K562 (cell line): ENCODE data around the gene ELMOD1. TPM values are rescaled to one million over a fixed set of nuclear protein-coding genes. Genes with fewer than 3 reads are reported as not detected.

Experiments used
- ATAC-seq: fragments of 200-7000 bp; cut with Tn5 transposase; 3 replicates; pipeline ENCODE4 v1.9.1; 2020; ENCODE audit warnings: moderate library complexity
- BruUV-seq: library from RNA; stranded (reverse); fragments of 400-500 nt; replicated peaks from 2 replicates; lab custom pipeline; 2021; lab: Mats Ljungman, UMichigan
- CTCF ChIA-PET: fragments of 300-600 bp; formaldehyde crosslinking; extraction: SDS; loops from one replicate; lab custom pipeline; 2021; ENCODE audit warnings: low intra/inter-chr PET ratio; lab: Yijun Ruan, JAX
- POLR2A ChIA-PET: fragments of 300-600, 350-650 bp; sonication (Branson Sonifier 250); formaldehyde crosslinking; extraction: SDS; loops from one replicate; lab custom pipeline; 2021; ENCODE audit warnings: antibody characterized with exemption, inconsistent platforms; lab: Yijun Ruan, JAX
- DNase-seq, 4 experiments: peaks; one replicate each; pipeline versions ENCODE4 v3.0.0 to v3.0.0-alpha.2; 2011 to 2018; ENCODE audit warnings: low spot score in 3 of 4, mixed read lengths in 3 of 4; ENCODE audit errors: extremely low read depth in 1 of 4
- FAIRE-seq: peaks from 2 replicates; lab custom pipeline; 2011; peaks lifted over from hg19 to GRCh38; lab: Jason Lieb, UNC
- H2AFZ ChIP-seq: 2 replicates; pipeline ENCODE4 v1.6.0; 2011; ENCODE audit warnings: low read depth, low read length, control low read depth, inconsistent platforms
- H3K27ac ChIP-seq: fragments of 200-600 bp; 3 replicates; pipeline ENCODE4 v1.8.0; 2011; ENCODE audit warnings: low read depth, mild to moderate bottlenecking, control low read depth, inconsistent platforms, low read length, moderate library complexity, mixed read lengths; ENCODE audit errors: extremely low read depth
- H3K27me3 ChIP-seq, 2 experiments: fragments of 300-600 bp in 1 of 2; 2 replicates in 1 of 2; 3 replicates in 1 of 2; pipeline versions ENCODE4 v1.6.0 to v1.8.0; 2011; ENCODE audit warnings: inconsistent platforms in 2 of 2, low read length in 2 of 2, mild to moderate bottlenecking in 1 of 2, mixed read lengths in 1 of 2, moderate library complexity in 1 of 2; ENCODE audit not compliant: control insufficient read depth in 2 of 2, insufficient read depth in 2 of 2
- H3K36me3 ChIP-seq: fragments of 300-600 bp; 3 replicates; pipeline ENCODE4 v1.8.0; 2011; ENCODE audit warnings: mild to moderate bottlenecking, low read length, inconsistent platforms; ENCODE audit not compliant: control insufficient read depth, insufficient read depth
- H3K4me1 ChIP-seq, 2 experiments: fragments of 200-600 bp in 1 of 2; replicated peaks in 1 of 2; 2 replicates in 1 of 2; 3 replicates in 1 of 2; pipeline versions ENCODE4 v1.5.1 to v1.8.0; 2011; ENCODE audit warnings: inconsistent platforms in 2 of 2, low read length in 2 of 2, mild to moderate bottlenecking in 1 of 2, mixed read lengths in 1 of 2, moderate library complexity in 1 of 2; ENCODE audit not compliant: control insufficient read depth in 2 of 2, insufficient read depth in 2 of 2
- H3K4me2 ChIP-seq: 2 replicates; pipeline ENCODE4 v1.6.1; 2011; ENCODE audit warnings: low read length, control low read depth, inconsistent platforms, mixed read lengths; ENCODE audit not compliant: insufficient read depth
- H3K4me3 ChIP-seq: fragments of 200-600 bp; sonication (generic), shearing (Covaris generic); 2 replicates; pipeline ENCODE4 v1.5.1; 2016; ENCODE audit warnings: control low read depth, inconsistent platforms
- H3K79me2 ChIP-seq: fragments of 200-600 bp; 3 replicates; pipeline ENCODE4 v1.8.0; 2011; ENCODE audit warnings: low read length, inconsistent platforms; ENCODE audit not compliant: control insufficient read depth, insufficient read depth
- H3K9ac ChIP-seq, 2 experiments: 2 replicates each; pipeline versions ENCODE4 v1.6.0 to v1.6.1; 2011; ENCODE audit warnings: low read depth in 2 of 2, low read length in 2 of 2, control low read depth in 1 of 2, inconsistent platforms in 1 of 2, mild to moderate bottlenecking in 1 of 2, mixed read lengths in 1 of 2; ENCODE audit not compliant: insufficient read depth in 1 of 2
- H3K9me1 ChIP-seq: one replicate; pipeline ENCODE4 v1.6.0; 2011; ENCODE audit warnings: inconsistent platforms, mild to moderate bottlenecking, low read length, moderate library complexity; ENCODE audit not compliant: control insufficient read depth, insufficient read depth
- H3K9me3 ChIP-seq: replicated peaks from 2 replicates; pipeline ENCODE4 v1.5.1; 2011; ENCODE audit warnings: low read depth, low read length, inconsistent platforms; ENCODE audit not compliant: control insufficient read depth, insufficient read depth
- H4K20me1 ChIP-seq: replicated peaks from 2 replicates; pipeline ENCODE4 v1.6.1; 2011; ENCODE audit warnings: low read length, inconsistent platforms, mixed read lengths; ENCODE audit not compliant: control insufficient read depth, insufficient read depth
- CEBPB ChIP-seq: fragments of 450-650 bp; IDR thresholded peaks from 2 replicates; pipeline ENCODE4 v1.6.1; 2016; ENCODE audit warnings: missing genetic modification characterization, missing compliant biosample characterization
- CREB5 ChIP-seq: fragments of 250-450 bp; sonication (Bioruptor Pico); IDR thresholded peaks from 2 replicates; pipeline ENCODE4 v1.5.0; 2020; ENCODE audit warnings: mild to moderate bottlenecking
- HNRNPLL ChIP-seq: fragments of 200-400 bp; formaldehyde crosslinking; IDR thresholded peaks from 2 replicates; pipeline ENCODE4 v1.6.1; 2017; ENCODE audit warnings: low read length, low read depth, mild to moderate bottlenecking; ENCODE audit not compliant: poor library complexity, severe bottlenecking
- HSF4 ChIP-seq: fragments of 250-450 bp; sonication (Bioruptor Pico); IDR thresholded peaks from 2 replicates; pipeline ENCODE4 v2.1.2; 2022; ENCODE audit warnings: mild to moderate bottlenecking, moderate library complexity, borderline replicate concordance
- KDM5B ChIP-seq: fragments of 200-600 bp; sonication (generic); IDR thresholded peaks from 2 replicates; pipeline ENCODE4 v1.6.1; 2012; ENCODE audit warnings: low read depth, mild to moderate bottlenecking, moderate library complexity, low read length, control low read depth, inconsistent platforms; ENCODE audit not compliant: insufficient replicate concordance
- PHB2 ChIP-seq: fragments of 450-650 bp; IDR thresholded peaks from 2 replicates; pipeline ENCODE4 v1.6.1; 2017; ENCODE audit warnings: low read depth
- REST ChIP-seq, 2 experiments: fragments of 450-650 bp; formaldehyde crosslinking in 1 of 2; IDR thresholded peaks; 2 replicates each; pipeline versions ENCODE4 v1.4.0 to v1.6.1; 2014 to 2020; ENCODE audit warnings: mild to moderate bottlenecking in 2 of 2, borderline replicate concordance in 1 of 2, low read depth in 1 of 2
- WGBS: fragments of 100-300 bp; shearing (Covaris generic); methylation state at CpG from one replicate; pipeline ENCODE4 v1.1.6; 2016; ENCODE audit warnings: low coverage, mixed read lengths; ENCODE audit not compliant: insufficient coverage; ENCODE audit errors: missing lambda C conversion rate; 5-methylcytosine and 5-hydroxymethylcytosine counted together
- in situ Hi-C: fragments of 300-500 bp; cut with MboI; formaldehyde crosslinking; loops from 4 replicates; pipeline ENCODE4 v1.15.0; 2018; ENCODE audit warnings: inconsistent platforms, mixed read lengths
- intact Hi-C: fragments of 100-400 bp; cut with micrococcal nuclease; formaldehyde crosslinking; loops from 2 replicates; pipeline ENCODE4 v1.14.2; 2022
- polyA plus RNA-seq, 8 experiments: library from polyadenylated mRNA; depleted of rRNA in 4 of 8; stranded (reverse) in 5 of 8; unstranded in 3 of 8; fragments of >200 nt; fragmentation: Nextera tagmentation in 2 of 8; fragmentation: Illumina TruSeq in 1 of 8; extraction: Ambion mirVana in 2 of 8; extraction: Trizol in 1 of 8; gene quantifications; 2 replicates each; pipeline versions ENCODE4 v1.2.1 to v1.2.3, GENCODE V29; 2011 to 2014; ENCODE audit warnings: inconsistent platforms in 1 of 8, missing spikeins in 1 of 8
- total RNA-seq, 7 experiments: library from RNA; depleted of rRNA in 6 of 7; stranded (reverse); fragments of >200 nt in 6 of 7; fragmentation: Illumina TruSeq in 2 of 7; extraction: Trizol in 2 of 7; gene quantifications; 2 replicates each; pipeline versions ENCODE4 v1.2.1 to v1.2.3, GENCODE V29; 2011 to 2021; ENCODE audit warnings: low replicate concordance in 1 of 7

ELMOD1 gene
- total and polyA plus RNA-seq, 9 of the 15 experiments (the other 6 are each of a cell fraction or from before 2014, with no cell fraction given), result not detected

- Histone ChIP-seq H4K20me1 (no peaks in the 10 kb centered on the region), H3K4me1 (no peaks in the 10 kb centered on the region), H3K36me3 (no peaks in the 10 kb centered on the region), H3K4me3 (no peak overlapping the region), H3K4me2 (no peak overlapping the region), H3K9me1 (no peaks in the 10 kb centered on the region), H3K27me3 (peaks cover 2 to 8% of the 10 kb centered on the region in 2 experiments; a peak in 2 of 5 replicates), H3K9me3 (no peaks in the 10 kb centered on the region), H3K79me2 (no peaks in the 10 kb centered on the region), H3K9ac (no peak overlapping the region), H3K27ac (no peak overlapping the region), H2AFZ (no peak overlapping the region)
- BruUV-seq, result no TSS peak
- ChIA-PET CTCF (no interaction called here), POLR2A (interaction anchor here (0.5 kb wide), 1 partner anchor 633 kb away, joined by 4 read pairs; no protein-coding TSS in a partner anchor)
- WGBS, result 0% methylated on average over 10 of the region's 10 CpGs
- DNase-seq (no peak), FAIRE-seq (no peak), ATAC-seq (no peak)
- intact Hi-C loops (no loop called here), in situ Hi-C loops (no loop called here)
- no peak for TF ChIP-seq KDM5B
- no peak for TF ChIP-seq REST (IDR thresholded peaks at IDR 0.05; ENCODE audit: borderline replicate concordance)
- TF ChIP-seq REST (CRISPR knock-in tag; IDR thresholded peaks at IDR 0.05; ENCODE audit: low read depth), result no peak
- TF ChIP-seq HNRNPLL, result no peak
- no peak for TF ChIP-seq CEBPB (tag)
- no peak for TF ChIP-seq PHB2
- no peak for TF ChIP-seq CREB5 (CRISPR knock-in tag)
- no peak for TF ChIP-seq HSF4 (CRISPR knock-in tag)
Measured at GRCh38 chr11:107624983-107625684, 34.2 kb downstream of the ELMOD1 start.
